ENCODE data around the gene NXPH4. TPM values are rescaled to one million over a fixed set of nuclear protein-coding genes. Genes with fewer than 3 reads are reported as not detected.

Gene NXPH4
- total and polyA plus RNA-seq, 4 donors = 0.15 to 0.94 (median 0.48) TPM

DNA sequence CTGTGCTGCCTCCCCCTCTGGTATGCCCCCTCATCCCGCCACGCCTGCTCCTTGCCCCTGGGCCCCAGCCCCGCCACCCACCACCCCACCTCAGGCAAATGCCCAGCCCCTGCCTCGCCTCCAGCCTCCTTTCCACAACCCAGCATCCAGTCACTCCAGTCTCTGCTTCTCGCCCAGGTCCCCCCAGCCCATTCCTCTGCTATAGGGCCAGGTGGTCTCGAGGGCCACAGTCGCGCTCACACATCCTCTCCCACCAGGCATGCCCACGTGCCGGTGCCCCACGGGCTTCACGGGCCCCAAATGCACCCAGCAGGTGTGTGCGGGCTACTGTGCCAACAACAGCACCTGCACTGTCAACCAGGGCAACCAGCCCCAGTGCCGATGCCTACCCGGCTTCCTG lies 6.1 kb upstream of the NXPH4 start:
- H3K27ac ChIP-seq (ENCODE audit: low read depth in 1 of 2, low read length in 1 of 2) = no peak overlapping the region
- no peak for DNase-seq
- H3K9ac ChIP-seq (ENCODE audit: insufficient read depth in 1 of 2, low read length in 2 of 2) = no peak overlapping the region
- peaks cover 0 to 4% (median 0%) of the 10 kb centered on the region in 5 donors for H3K4me1 ChIP-seq (ENCODE audit: control insufficient read depth in 5 of 5, insufficient read depth in 5 of 5, low read length in 5 of 5)
- peaks cover 0 to 12% (median 9%) of the 10 kb centered on the region in 3 donors for H3K27me3 ChIP-seq (ENCODE audit: control insufficient read depth in 3 of 3, insufficient read depth in 3 of 3, low read length in 2 of 3)
- H3K9me3 ChIP-seq (ENCODE audit: control insufficient read depth in 4 of 4, insufficient read depth in 3 of 4, low read length in 3 of 4) = no peaks in the 10 kb centered on the region
- WGBS, 2 donors = 95% methylated on average over 15 of the region's 15 CpGs
- TF ChIP-seq, protein P1, sequence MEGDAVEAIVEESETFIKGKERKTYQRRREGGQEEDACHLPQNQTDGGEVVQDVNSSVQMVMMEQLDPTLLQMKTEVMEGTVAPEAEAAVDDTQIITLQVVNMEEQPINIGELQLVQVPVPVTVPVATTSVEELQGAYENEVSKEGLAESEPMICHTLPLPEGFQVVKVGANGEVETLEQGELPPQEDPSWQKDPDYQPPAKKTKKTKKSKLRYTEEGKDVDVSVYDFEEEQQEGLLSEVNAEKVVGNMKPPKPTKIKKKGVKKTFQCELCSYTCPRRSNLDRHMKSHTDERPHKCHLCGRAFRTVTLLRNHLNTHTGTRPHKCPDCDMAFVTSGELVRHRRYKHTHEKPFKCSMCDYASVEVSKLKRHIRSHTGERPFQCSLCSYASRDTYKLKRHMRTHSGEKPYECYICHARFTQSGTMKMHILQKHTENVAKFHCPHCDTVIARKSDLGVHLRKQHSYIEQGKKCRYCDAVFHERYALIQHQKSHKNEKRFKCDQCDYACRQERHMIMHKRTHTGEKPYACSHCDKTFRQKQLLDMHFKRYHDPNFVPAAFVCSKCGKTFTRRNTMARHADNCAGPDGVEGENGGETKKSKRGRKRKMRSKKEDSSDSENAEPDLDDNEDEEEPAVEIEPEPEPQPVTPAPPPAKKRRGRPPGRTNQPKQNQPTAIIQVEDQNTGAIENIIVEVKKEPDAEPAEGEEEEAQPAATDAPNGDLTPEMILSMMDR (IDR thresholded peaks at IDR 0.05; ENCODE audit: control extremely low read depth, extremely low read depth) = no peak
- no peak overlapping the region for H3K4me3 ChIP-seq
- peaks cover 0 to 54% (median 36%) of the 10 kb centered on the region in 4 donors for H3K36me3 ChIP-seq (ENCODE audit: control insufficient read depth in 4 of 4, insufficient read depth in 4 of 4, low read length in 4 of 4)
- ATAC-seq (ENCODE audit: insufficient read depth, low FRiP score) = no peak

DNA sequence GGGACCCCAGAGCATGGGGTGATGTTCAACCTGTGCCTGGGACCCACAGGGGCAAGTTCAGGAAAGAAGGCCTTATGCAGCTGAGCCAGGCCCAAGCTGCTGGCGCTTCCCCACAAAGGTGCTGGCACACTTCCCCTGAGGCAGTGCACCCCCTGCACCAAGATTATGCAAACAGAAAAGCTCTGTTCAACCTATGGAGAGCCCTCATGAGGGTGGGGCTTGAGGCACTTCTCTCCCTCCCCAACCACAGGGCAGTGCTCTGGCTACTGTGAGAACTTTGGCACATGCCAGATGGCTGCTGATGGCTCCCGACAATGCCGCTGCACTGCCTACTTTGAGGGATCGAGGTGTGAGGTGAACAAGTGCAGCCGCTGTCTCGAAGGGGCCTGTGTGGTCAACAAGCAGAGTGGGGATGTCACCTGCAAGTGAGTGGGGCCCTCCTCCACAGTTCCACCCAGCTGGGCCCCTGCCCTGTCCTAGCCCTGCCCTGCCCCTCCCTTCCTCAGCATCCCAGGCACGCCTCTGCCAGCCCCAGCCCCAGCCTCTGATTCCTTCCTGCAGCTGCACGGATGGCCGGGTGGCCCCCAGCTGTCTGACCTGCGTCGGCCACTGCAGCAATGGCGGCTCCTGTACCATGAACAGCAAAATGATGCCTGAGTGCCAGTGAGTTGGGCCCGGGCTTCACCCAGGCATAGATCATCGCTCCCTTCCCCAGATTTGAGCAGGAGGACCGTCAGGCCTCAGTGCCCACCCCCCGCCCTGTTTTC lies 5.5 kb upstream of the NXPH4 start:
- peaks cover 0 to 48% (median 31%) of the 10 kb centered on the region in 4 donors for H3K36me3 ChIP-seq (ENCODE audit: control insufficient read depth in 4 of 4, insufficient read depth in 4 of 4, low read length in 4 of 4)
- no peaks in the 10 kb centered on the region for H3K9me3 ChIP-seq (ENCODE audit: control insufficient read depth in 4 of 4, insufficient read depth in 3 of 4, low read length in 3 of 4)
- TF ChIP-seq, protein P1 (IDR thresholded peaks at IDR 0.05; ENCODE audit: control extremely low read depth, extremely low read depth) = no peak
- peaks cover 0 to 5% (median 4%) of the 10 kb centered on the region in 5 donors for H3K4me1 ChIP-seq (ENCODE audit: control insufficient read depth in 5 of 5, insufficient read depth in 5 of 5, low read length in 5 of 5)
- H3K27me3 ChIP-seq (ENCODE audit: control insufficient read depth in 3 of 3, insufficient read depth in 3 of 3, low read length in 2 of 3) = peaks cover 0 to 16% (median 15%) of the 10 kb centered on the region in 3 donors
- H3K27ac ChIP-seq (ENCODE audit: low read depth in 1 of 2, low read length in 1 of 2) = no peak overlapping the region
- 86% methylated on average over 16 of the region's 16 CpGs for WGBS, 2 donors
- no peak overlapping the region for H3K4me3 ChIP-seq
- no peak for DNase-seq
- H3K9ac ChIP-seq (ENCODE audit: insufficient read depth in 1 of 2, low read length in 2 of 2) = no peak overlapping the region
- no peak for ATAC-seq (ENCODE audit: insufficient read depth, low FRiP score)

DNA sequence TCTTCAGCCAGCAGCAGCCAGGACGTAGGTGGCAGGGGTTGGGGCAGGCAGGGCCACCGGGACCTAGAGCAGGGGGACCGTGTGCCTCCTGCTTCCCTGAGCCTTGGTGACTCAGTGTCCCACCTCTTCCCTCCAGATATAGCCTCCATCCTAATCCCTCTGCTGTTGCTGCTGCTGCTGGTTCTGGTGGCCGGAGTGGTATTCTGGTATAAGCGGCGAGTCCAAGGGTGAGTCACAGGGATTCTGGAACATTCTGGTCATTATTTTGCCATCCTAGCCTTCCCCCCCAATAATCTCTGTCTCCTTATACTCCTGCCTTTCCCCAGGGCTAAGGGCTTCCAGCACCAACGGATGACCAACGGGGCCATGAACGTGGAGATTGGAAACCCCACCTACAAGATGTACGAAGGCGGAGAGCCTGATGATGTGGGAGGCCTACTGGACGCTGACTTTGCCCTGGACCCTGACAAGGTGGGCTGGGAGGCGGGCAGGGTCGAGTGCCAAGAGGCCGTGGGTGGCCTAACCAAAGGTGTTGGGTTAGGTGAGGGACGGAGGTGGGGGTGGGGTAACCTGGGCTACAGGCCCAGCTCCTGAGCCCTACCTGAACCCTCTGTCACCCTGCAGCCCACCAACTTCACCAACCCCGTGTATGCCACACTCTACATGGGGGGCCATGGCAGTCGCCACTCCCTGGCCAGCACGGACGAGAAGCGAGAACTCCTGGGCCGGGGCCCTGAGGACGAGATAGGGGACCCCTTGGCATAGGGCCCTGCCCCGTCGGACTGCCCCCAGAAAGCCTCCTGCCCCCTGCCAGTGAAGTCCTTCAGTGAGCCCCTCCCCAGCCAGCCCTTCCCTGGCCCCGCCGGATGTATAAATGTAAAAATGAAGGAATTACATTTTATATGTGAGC lies 4.5 kb upstream of the NXPH4 start:
- no peak for DNase-seq
- peaks cover 0 to 43% (median 25%) of the 10 kb centered on the region in 4 donors for H3K36me3 ChIP-seq (ENCODE audit: control insufficient read depth in 4 of 4, insufficient read depth in 4 of 4, low read length in 4 of 4)

More for the DNA sequence above, 4.5 kb upstream of the NXPH4 start:
- TF ChIP-seq, protein P1 (IDR thresholded peaks at IDR 0.05; ENCODE audit: control extremely low read depth, extremely low read depth) = no peak
- peaks cover 0 to 8% (median 6%) of the 10 kb centered on the region in 5 donors for H3K4me1 ChIP-seq (ENCODE audit: control insufficient read depth in 5 of 5, insufficient read depth in 5 of 5, low read length in 5 of 5)
- no peak overlapping the region for H3K4me3 ChIP-seq
- 92 to 93% methylated on average over 27 of the region's 27 CpGs for WGBS, 2 donors
- H3K27ac ChIP-seq (ENCODE audit: low read depth in 1 of 2, low read length in 1 of 2) = no peak overlapping the region
- no peak for ATAC-seq (ENCODE audit: insufficient read depth, low FRiP score)
- H3K9me3 ChIP-seq (ENCODE audit: control insufficient read depth in 4 of 4, insufficient read depth in 3 of 4, low read length in 3 of 4) = no peaks in the 10 kb centered on the region
- no peak overlapping the region for H3K9ac ChIP-seq (ENCODE audit: insufficient read depth in 1 of 2, low read length in 2 of 2)
- peaks cover 0 to 18% (median 15%) of the 10 kb centered on the region in 3 donors for H3K27me3 ChIP-seq (ENCODE audit: control insufficient read depth in 3 of 3, insufficient read depth in 3 of 3, low read length in 2 of 3)
